GM12878 (cell line): ENCODE results near the gene ARHGEF16. TPM values are rescaled to one million over a fixed set of nuclear protein-coding genes. Genes with fewer than 3 reads are reported as not detected.

Experiments
- ATAC-seq: fragments of 200-7000 bp; cut with Tn5 transposase; 3 replicates; pipeline ENCODE4 v1.9.1; 2020; ENCODE audit warnings: mild to moderate bottlenecking, moderate library complexity
- BruUV-seq: library from RNA; stranded (reverse); fragments of 400-500 nt; replicated peaks from 2 replicates; lab custom pipeline; 2021; lab: Mats Ljungman, UMichigan
- CTCF ChIA-PET: fragments of 300-600 bp; sonication (Branson Sonifier 250); formaldehyde crosslinking; extraction: SDS; loops from one replicate; lab custom pipeline; 2021; ENCODE audit warnings: inconsistent platforms; lab: Yijun Ruan, JAX
- POLR2A ChIA-PET: fragments of 350-600 bp; formaldehyde crosslinking; extraction: SDS; loops from one replicate; lab custom pipeline; 2021; ENCODE audit warnings: inconsistent platforms; lab: Charles Lee
- RAD21 ChIA-PET: fragments of 300-600 bp; sonication (Branson Sonifier 250); formaldehyde crosslinking; loops from one replicate; lab custom pipeline; 2023; ENCODE audit warnings: antibody characterized with exemption; ENCODE audit not compliant: unreplicated experiment; lab: Charles Lee
- SMC1A ChIA-PET: fragments of 300-600 bp; sonication (Branson Sonifier 250); formaldehyde crosslinking; loops from one replicate; lab custom pipeline; 2023; ENCODE audit not compliant: unreplicated experiment, uncharacterized antibody; lab: Charles Lee
- DNase-seq: peaks from one replicate; pipeline ENCODE4 v3.0.0-alpha.2; 2011; ENCODE audit warnings: low read depth, low spot score
- FAIRE-seq: peaks from 3 replicates; lab custom pipeline; 2011; peaks lifted over from hg19 to GRCh38; lab: Jason Lieb, UNC
- H2AFZ ChIP-seq: 2 replicates; pipeline ENCODE4 v1.6.0; 2011; ENCODE audit warnings: low read depth, low read length, control low read depth; ENCODE audit not compliant: control insufficient read depth
- H3K27ac ChIP-seq: 2 replicates; pipeline ENCODE4 v1.5.1; 2011; ENCODE audit warnings: control low read depth; ENCODE audit not compliant: control insufficient read depth, insufficient read depth
- H3K27me3 ChIP-seq, 2 experiments: replicated peaks in 1 of 2; 2 replicates each; pipeline versions ENCODE4 v1.6.0 to v1.6.1; 2011; ENCODE audit warnings: low read length in 1 of 2; ENCODE audit not compliant: control insufficient read depth in 2 of 2, insufficient read depth in 2 of 2
- H3K36me3 ChIP-seq, 2 experiments: 2 replicates each; pipeline ENCODE4 v1.5.1; 2011; ENCODE audit warnings: low read length in 1 of 2; ENCODE audit not compliant: control insufficient read depth in 2 of 2, insufficient read depth in 2 of 2
- H3K4me1 ChIP-seq: 2 replicates; pipeline ENCODE4 v1.6.1; 2011; ENCODE audit warnings: mild to moderate bottlenecking, low read length, moderate library complexity, mixed read lengths; ENCODE audit not compliant: control insufficient read depth, insufficient read depth
- H3K4me2 ChIP-seq: 2 replicates; pipeline ENCODE4 v1.6.0; 2011; ENCODE audit warnings: control low read depth; ENCODE audit not compliant: control insufficient read depth, insufficient read depth
- H3K4me3 ChIP-seq: fragments of 200-600 bp; sonication (generic); 2 replicates; pipeline ENCODE4 v1.5.1; 2016
- H3K79me2 ChIP-seq: 2 replicates; pipeline ENCODE4 v1.6.0; 2011; ENCODE audit warnings: low read length; ENCODE audit not compliant: control insufficient read depth, insufficient read depth
- H3K9ac ChIP-seq: 2 replicates; pipeline ENCODE4 v1.8.0; 2011; ENCODE audit warnings: low read length, control low read depth, mixed read lengths; ENCODE audit not compliant: control insufficient read depth, insufficient read depth
- H3K9me3 ChIP-seq: replicated peaks from 3 replicates; pipeline ENCODE4 v1.5.1; 2011; ENCODE audit warnings: mild to moderate bottlenecking, low read length; ENCODE audit not compliant: control insufficient read depth, insufficient read depth
- H4K20me1 ChIP-seq: 2 replicates; pipeline ENCODE4 v1.6.0; 2011; ENCODE audit not compliant: control insufficient read depth, insufficient read depth
- BRCA1 ChIP-seq: IDR thresholded peaks from 2 replicates; pipeline ENCODE4 v1.6.1; 2011; ENCODE audit warnings: low read depth, low read length, improper control_type of control experiment
- CHD2 ChIP-seq: IDR thresholded peaks from 2 replicates; pipeline ENCODE4 v1.6.1; 2011; ENCODE audit warnings: low read depth, low read length, improper control_type of control experiment, borderline replicate concordance
- EGR1 ChIP-seq, 2 experiments: IDR thresholded peaks; 1 replicate in 1 of 2; 2 replicates in 1 of 2; pipeline ENCODE4 v1.6.1; 2011 to 2012; ENCODE audit warnings: low read depth in 2 of 2, low read length in 2 of 2, borderline replicate concordance in 1 of 2, mild to moderate bottlenecking in 1 of 2, moderate library complexity in 1 of 2
- FOXK2 ChIP-seq: fragments of 450-650 bp; IDR thresholded peaks from 2 replicates; pipeline ENCODE4 v1.6.1; 2017; ENCODE audit warnings: mild to moderate bottlenecking, moderate library complexity
- MYB ChIP-seq: fragments of 150-350 bp; IDR thresholded peaks from 2 replicates; pipeline ENCODE4 v1.6.1; 2014; ENCODE audit warnings: mild to moderate bottlenecking, low read depth, low read length, borderline replicate concordance
- NFXL1 ChIP-seq: fragments of 450-650 bp; IDR thresholded peaks from 2 replicates; pipeline ENCODE4 v1.6.1; 2017; ENCODE audit warnings: antibody characterized with exemption, mild to moderate bottlenecking, borderline replicate concordance
- POLR2AphosphoS5 ChIP-seq: IDR thresholded peaks from 2 replicates; pipeline ENCODE4 v1.6.1; 2011; ENCODE audit warnings: mild to moderate bottlenecking, low read length, inconsistent platforms
- SMAD1 ChIP-seq: fragments of 450-650 bp; IDR thresholded peaks from 2 replicates; pipeline ENCODE4 v1.6.1; 2018; ENCODE audit warnings: mild to moderate bottlenecking, low read depth; ENCODE audit not compliant: partially characterized antibody
- TARDBP ChIP-seq: IDR thresholded peaks from 2 replicates; pipeline ENCODE4 v1.6.1; 2016; ENCODE audit warnings: borderline replicate concordance
- TCF12 ChIP-seq: IDR thresholded peaks from 2 replicates; pipeline ENCODE4 v1.6.1; 2011; ENCODE audit warnings: low read depth, mild to moderate bottlenecking, low read length
- ZNF24 ChIP-seq: fragments of 450-650 bp; IDR thresholded peaks from 2 replicates; pipeline ENCODE4 v1.6.1; 2017; ENCODE audit warnings: antibody characterized with exemption, mild to moderate bottlenecking
- WGBS: methylation state at CpG from one replicate; pipeline ENCODE4 v1.1.6; 2016; ENCODE audit warnings: low lambda C conversion rate; ENCODE audit not compliant: insufficient replicate concordance, insufficient coverage; ENCODE audit errors: missing lambda C conversion rate; 5-methylcytosine and 5-hydroxymethylcytosine counted together
- in situ Hi-C: fragments of 300-500 bp; cut with MboI; formaldehyde crosslinking; loops from 9 replicates; pipeline ENCODE4 v1.14.3; 2018; ENCODE audit warnings: mixed read lengths
- intact Hi-C: fragments of 100-400 bp; cut with micrococcal nuclease; formaldehyde crosslinking; loops from one replicate; pipeline ENCODE4 v1.14.2; 2022; ENCODE audit not compliant: unreplicated experiment
- polyA plus RNA-seq, 11 experiments: library from polyadenylated mRNA; depleted of rRNA in 4 of 11; unstranded in 6 of 11; stranded (reverse) in 5 of 11; fragments of >200 nt; fragmentation: Nextera tagmentation in 4 of 11; fragmentation: Illumina TruSeq in 1 of 11; extraction: Ambion mirVana in 4 of 11; extraction: Trizol in 1 of 11; gene quantifications; 1 replicate in 1 of 11; 2 replicates in 10 of 11; pipeline versions ENCODE4 v1.2.1 to v1.2.3, GENCODE V29; 2011 to 2016; ENCODE audit warnings: inconsistent platforms in 2 of 11, missing spikeins in 2 of 11, low read depth in 1 of 11
- total RNA-seq, 4 experiments: library from RNA; depleted of rRNA in 3 of 4; stranded (reverse); fragments of >200 nt in 3 of 4; fragmentation: Illumina TruSeq in 1 of 4; extraction: Trizol in 1 of 4; gene quantifications; 2 replicates each; pipeline versions ENCODE4 v1.2.1 to v1.2.3, GENCODE V29; 2013 to 2021
- TF ChIP-seq, protein P1 (sequence below): fragments of 450-650 bp; IDR thresholded peaks from 2 replicates; pipeline ENCODE4 v1.6.1; 2014; ENCODE audit warnings: mild to moderate bottlenecking
- TF ChIP-seq, protein P2 (sequence below), 3 experiments: IDR thresholded peaks in 2 of 3; conservative IDR thresholded peaks in 1 of 3; 2 replicates each; pipeline ENCODE4 v1.5.1; 2011; ENCODE audit warnings: low read depth in 3 of 3, low read length in 3 of 3, mild to moderate bottlenecking in 3 of 3, control low read depth in 2 of 3, moderate library complexity in 2 of 3, inconsistent platforms in 1 of 3, mixed read lengths in 1 of 3; ENCODE audit not compliant: control insufficient read depth in 2 of 3, insufficient read depth in 1 of 3; ENCODE audit errors: extremely low read depth in 1 of 3
- TF ChIP-seq, protein P3 (sequence below): fragments of 450-650 bp; formaldehyde crosslinking; IDR thresholded peaks from 2 replicates; pipeline ENCODE4 v1.5.0; 2022; ENCODE audit warnings: mild to moderate bottlenecking, missing genetic modification characterization

Gene ARHGEF16
- total and polyA plus RNA-seq, 10 of the 15 experiments (the other 5 are each of a cell fraction or from before 2014, with no cell fraction given) = not detected

DNA sequence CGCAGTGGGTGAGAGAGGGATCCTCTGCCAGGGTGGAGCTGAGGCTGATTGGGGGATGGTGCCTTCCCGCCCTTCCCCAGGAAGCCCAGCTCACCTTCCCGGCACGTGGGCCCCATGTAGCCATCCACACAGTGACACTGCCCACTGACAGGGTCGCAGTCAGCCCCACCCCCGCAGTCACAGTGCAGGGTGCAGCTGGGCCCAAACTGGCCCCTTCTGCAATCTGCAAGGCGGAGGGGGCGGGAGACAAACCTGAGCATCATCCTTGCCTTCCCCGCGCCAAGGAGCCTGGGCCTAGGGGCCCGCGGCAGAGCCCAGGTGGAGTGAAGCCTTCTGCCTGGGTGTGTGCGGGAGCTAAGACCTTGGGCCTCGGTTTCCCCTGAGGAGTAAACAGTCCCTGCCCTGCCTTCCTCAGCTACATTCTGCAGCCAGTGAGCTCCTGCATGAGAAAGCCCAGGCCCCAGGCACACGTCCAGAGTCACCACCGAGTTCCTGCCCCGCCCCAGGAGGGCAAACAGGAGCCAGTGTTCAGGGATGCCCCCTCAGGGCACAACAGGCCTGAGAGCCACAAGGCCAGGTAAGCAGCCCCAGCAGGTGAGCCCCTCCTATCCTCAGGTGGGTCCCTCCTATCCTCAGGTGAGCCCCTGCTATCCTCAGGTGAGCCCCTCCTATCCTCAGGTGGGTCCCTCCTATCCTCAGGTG lies 38.2 kb downstream of the ARHGEF16 start:
- Histone ChIP-seq H3K9ac (no peak overlapping the region), H3K4me1 (no peaks in the 10 kb centered on the region), H3K36me3 (no peaks in the 10 kb centered on the region), H3K27me3 (no peaks in the 10 kb centered on the region), H3K4me3 (no peak overlapping the region), H3K4me2 (no peak overlapping the region), H4K20me1 (no peaks in the 10 kb centered on the region), H3K27ac (no peak overlapping the region), H3K79me2 (no peaks in the 10 kb centered on the region), H3K9me3 (peaks cover 3% of the 10 kb centered on the region; the same call in 1 of the 3 replicates), H2AFZ (no peak overlapping the region)
- BruUV-seq = no TSS peak
- ChIA-PET SMC1A (interaction anchor here (1.1 kb wide), 1 partner anchor 128 kb away, joined by 4 read pairs; no protein-coding TSS in a partner anchor), RAD21 (no interaction called here), CTCF (interaction anchor here (0.7 to 1.2 kb wide), 3 partner anchors 122 to 623 kb away, joined by 3 to 7 read pairs (median 3); no protein-coding TSS in a partner anchor), POLR2A (no interaction called here)
- in situ Hi-C loops = no loop called here
- 40% methylated on average over 17 of the region's 17 CpGs for WGBS
- DNase-seq (no peak), ATAC-seq (no peak), FAIRE-seq (no peak)
- TF ChIP-seq SMAD1 = no peak
- TF ChIP-seq POLR2AphosphoS5 = no peak
- TF ChIP-seq, protein P1, sequence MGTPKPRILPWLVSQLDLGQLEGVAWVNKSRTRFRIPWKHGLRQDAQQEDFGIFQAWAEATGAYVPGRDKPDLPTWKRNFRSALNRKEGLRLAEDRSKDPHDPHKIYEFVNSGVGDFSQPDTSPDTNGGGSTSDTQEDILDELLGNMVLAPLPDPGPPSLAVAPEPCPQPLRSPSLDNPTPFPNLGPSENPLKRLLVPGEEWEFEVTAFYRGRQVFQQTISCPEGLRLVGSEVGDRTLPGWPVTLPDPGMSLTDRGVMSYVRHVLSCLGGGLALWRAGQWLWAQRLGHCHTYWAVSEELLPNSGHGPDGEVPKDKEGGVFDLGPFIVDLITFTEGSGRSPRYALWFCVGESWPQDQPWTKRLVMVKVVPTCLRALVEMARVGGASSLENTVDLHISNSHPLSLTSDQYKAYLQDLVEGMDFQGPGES = no peak
- TF ChIP-seq CHD2 = no peak
- TF ChIP-seq, protein P2, sequence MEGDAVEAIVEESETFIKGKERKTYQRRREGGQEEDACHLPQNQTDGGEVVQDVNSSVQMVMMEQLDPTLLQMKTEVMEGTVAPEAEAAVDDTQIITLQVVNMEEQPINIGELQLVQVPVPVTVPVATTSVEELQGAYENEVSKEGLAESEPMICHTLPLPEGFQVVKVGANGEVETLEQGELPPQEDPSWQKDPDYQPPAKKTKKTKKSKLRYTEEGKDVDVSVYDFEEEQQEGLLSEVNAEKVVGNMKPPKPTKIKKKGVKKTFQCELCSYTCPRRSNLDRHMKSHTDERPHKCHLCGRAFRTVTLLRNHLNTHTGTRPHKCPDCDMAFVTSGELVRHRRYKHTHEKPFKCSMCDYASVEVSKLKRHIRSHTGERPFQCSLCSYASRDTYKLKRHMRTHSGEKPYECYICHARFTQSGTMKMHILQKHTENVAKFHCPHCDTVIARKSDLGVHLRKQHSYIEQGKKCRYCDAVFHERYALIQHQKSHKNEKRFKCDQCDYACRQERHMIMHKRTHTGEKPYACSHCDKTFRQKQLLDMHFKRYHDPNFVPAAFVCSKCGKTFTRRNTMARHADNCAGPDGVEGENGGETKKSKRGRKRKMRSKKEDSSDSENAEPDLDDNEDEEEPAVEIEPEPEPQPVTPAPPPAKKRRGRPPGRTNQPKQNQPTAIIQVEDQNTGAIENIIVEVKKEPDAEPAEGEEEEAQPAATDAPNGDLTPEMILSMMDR (IDR thresholded peaks at IDR 0.05 in 2 of 3, conservative IDR thresholded peaks at IDR 0.05 in 1 of 3; ENCODE audit: control insufficient read depth in 2 of 3, extremely low read depth in 1 of 3, insufficient read depth in 1 of 3, low read depth in 3 of 3, low read length in 3 of 3) = no peak
- no peak for TF ChIP-seq MYB
- TF ChIP-seq NFXL1 = no peak
- no peak for TF ChIP-seq FOXK2
- no peak for TF ChIP-seq EGR1 (IDR thresholded peaks at IDR 0.05; ENCODE audit: borderline replicate concordance in 1 of 2, low read depth in 2 of 2, low read length in 2 of 2)
- TF ChIP-seq BRCA1 = no peak
- TF ChIP-seq TCF12 = no peak
- no peak for TF ChIP-seq ZNF24
- TF ChIP-seq, protein P3, sequence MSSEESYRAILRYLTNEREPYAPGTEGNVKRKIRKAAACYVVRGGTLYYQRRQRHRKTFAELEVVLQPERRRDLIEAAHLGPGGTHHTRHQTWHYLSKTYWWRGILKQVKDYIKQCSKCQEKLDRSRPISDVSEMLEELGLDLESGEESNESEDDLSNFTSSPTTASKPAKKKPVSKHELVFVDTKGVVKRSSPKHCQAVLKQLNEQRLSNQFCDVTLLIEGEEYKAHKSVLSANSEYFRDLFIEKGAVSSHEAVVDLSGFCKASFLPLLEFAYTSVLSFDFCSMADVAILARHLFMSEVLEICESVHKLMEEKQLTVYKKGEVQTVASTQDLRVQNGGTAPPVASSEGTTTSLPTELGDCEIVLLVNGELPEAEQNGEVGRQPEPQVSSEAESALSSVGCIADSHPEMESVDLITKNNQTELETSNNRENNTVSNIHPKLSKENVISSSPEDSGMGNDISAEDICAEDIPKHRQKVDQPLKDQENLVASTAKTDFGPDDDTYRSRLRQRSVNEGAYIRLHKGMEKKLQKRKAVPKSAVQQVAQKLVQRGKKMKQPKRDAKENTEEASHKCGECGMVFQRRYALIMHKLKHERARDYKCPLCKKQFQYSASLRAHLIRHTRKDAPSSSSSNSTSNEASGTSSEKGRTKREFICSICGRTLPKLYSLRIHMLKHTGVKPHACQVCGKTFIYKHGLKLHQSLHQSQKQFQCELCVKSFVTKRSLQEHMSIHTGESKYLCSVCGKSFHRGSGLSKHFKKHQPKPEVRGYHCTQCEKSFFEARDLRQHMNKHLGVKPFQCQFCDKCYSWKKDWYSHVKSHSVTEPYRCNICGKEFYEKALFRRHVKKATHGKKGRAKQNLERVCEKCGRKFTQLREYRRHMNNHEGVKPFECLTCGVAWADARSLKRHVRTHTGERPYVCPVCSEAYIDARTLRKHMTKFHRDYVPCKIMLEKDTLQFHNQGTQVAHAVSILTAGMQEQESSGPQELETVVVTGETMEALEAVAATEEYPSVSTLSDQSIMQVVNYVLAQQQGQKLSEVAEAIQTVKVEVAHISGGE (CRISPR knock-in tag) = no peak
- TF ChIP-seq TARDBP = no peak
- intact Hi-C loops = loop anchor here (5.0 kb wide), 1 partner anchor 230 kb away; no protein-coding TSS in a partner anchor
